GM12864 (cell line): ENCODE data around the gene AGRN.
"Not testable (repeated sequence)": the region's sequence is repeated elsewhere in the genome, so short reads cannot be mapped to it uniquely, and the experiment has no call there.

Experiments
- DNase-seq: peaks from one replicate; pipeline ENCODE4 v3.0.0-alpha.2; 2011; ENCODE audit warnings: low read depth
- H3K4me3 ChIP-seq: 2 replicates; pipeline ENCODE4 v1.5.1; 2011; ENCODE audit warnings: mild to moderate bottlenecking, low read depth, low read length, control low read depth
- CTCF ChIP-seq: IDR thresholded peaks from 2 replicates; pipeline ENCODE4 v1.5.1; 2011; ENCODE audit warnings: low read depth, mild to moderate bottlenecking, moderate library complexity, low read length, control low read depth, inconsistent platforms; ENCODE audit errors: missing control alignments

AGRN gene

GRCh38 chr1:1100296-1100695 is 80.4 kb downstream of the AGRN start:
- no peak for TF ChIP-seq CTCF
- no peak for DNase-seq
- no peak overlapping the region for H3K4me3 ChIP-seq

GRCh38 chr1:1101503-1101902 is 81.6 kb downstream of the AGRN start:
- no peak for TF ChIP-seq CTCF
- no peak for DNase-seq
- H3K4me3 ChIP-seq: no peak overlapping the region

GRCh38 chr1:1104152-1104551 is 84.2 kb downstream of the AGRN start:
- H3K4me3 ChIP-seq, DNase-seq: not testable (repeated sequence)
